ENCODE data around the gene EEPD1. TPM values are rescaled to one million over a fixed set of nuclear protein-coding genes. Genes with fewer than 3 reads are reported as not detected.

The EEPD1 gene
- total and polyA plus RNA-seq, 12 donors = 6.0 to 29.0 (median 9.4) TPM

GRCh38 chr7:36131499-36131898 is 21.6 kb upstream of the EEPD1 start:
- intact Hi-C loops (cut with DNase I) = no loop called here
- Histone ChIP-seq H3K36me3 (replicated peaks in 1 of 2) (no peaks in the 10 kb centered on the region), H3K9me3 (replicated peaks in 1 of 3) (no peaks in the 10 kb centered on the region), H3K27me3 (no peaks in the 10 kb centered on the region), H3K4me3 (no peak overlapping the region), H3K27ac (no peak overlapping the region), H3K4me1 (replicated peaks in 1 of 2) (peaks cover 0 to 9% of the 10 kb centered on the region in 2 donors)
- WGBS, 4 donors = 81 to 94% (median 86%) methylated on average over 7 of the region's 7 CpGs
- no peak for DNase-seq
- no peak for TF ChIP-seq CTCF (IDR thresholded peaks at IDR 0.05)
- TF ChIP-seq POLR2A (IDR thresholded peaks at IDR 0.05) = no peak

- WGBS, 4 donors = 88 to 95% (median 92%) methylated on average over 8 of the region's 8 CpGs
- no peak overlapping the region for H3K27ac ChIP-seq
- TF ChIP-seq POLR2A (IDR thresholded peaks at IDR 0.05) = no peak
- TF ChIP-seq CTCF (IDR thresholded peaks at IDR 0.05) = no peak
- no peak overlapping the region for H3K4me3 ChIP-seq
- H3K36me3 ChIP-seq (replicated peaks in 1 of 2) = no peaks in the 10 kb centered on the region
- H3K9me3 ChIP-seq (replicated peaks in 1 of 3) = no peaks in the 10 kb centered on the region
- intact Hi-C loops (cut with DNase I) = no loop called here
- H3K27me3 ChIP-seq = no peaks in the 10 kb centered on the region
- DNase-seq = no peak
- peaks cover 0 to 9% of the 10 kb centered on the region in 2 donors for H3K4me1 ChIP-seq (replicated peaks in 1 of 2)
These were observed 21.0 kb upstream of the EEPD1 start for GRCh38 chr7:36132012-36132411.

GRCh38 chr7:36135700-36136099 is 17.4 kb upstream of the EEPD1 start:
- H3K4me3 ChIP-seq = no peak overlapping the region
- no peak for DNase-seq
- TF ChIP-seq CTCF (IDR thresholded peaks at IDR 0.05) = no peak
- TF ChIP-seq POLR2A (IDR thresholded peaks at IDR 0.05) = no peak
- H3K4me1 ChIP-seq (replicated peaks in 1 of 2) = no peaks in the 10 kb centered on the region
- H3K27ac ChIP-seq = no peak overlapping the region
- no peaks in the 10 kb centered on the region for H3K9me3 ChIP-seq (replicated peaks in 1 of 3)
- no peaks in the 10 kb centered on the region for H3K36me3 ChIP-seq (replicated peaks in 1 of 2)
- intact Hi-C loops (cut with DNase I) = no loop called here
- WGBS, 4 donors = 95 to 100% (median 100%) methylated on average over 4 of the region's 4 CpGs
- no peaks in the 10 kb centered on the region for H3K27me3 ChIP-seq

GRCh38 chr7:36137258-36137657 is 15.8 kb upstream of the EEPD1 start:
- Histone ChIP-seq H3K4me3 (no peak overlapping the region), H3K4me1 (replicated peaks in 1 of 2) (no peaks in the 10 kb centered on the region), H3K27ac (no peak overlapping the region), H3K27me3 (no peaks in the 10 kb centered on the region), H3K9me3 (replicated peaks in 1 of 3) (no peaks in the 10 kb centered on the region), H3K36me3 (replicated peaks in 1 of 2) (no peaks in the 10 kb centered on the region)
- TF ChIP-seq POLR2A (IDR thresholded peaks at IDR 0.05) = no peak
- no peak for TF ChIP-seq CTCF (IDR thresholded peaks at IDR 0.05)
- no peak for DNase-seq
- intact Hi-C loops (cut with DNase I) = no loop called here
